ENCODE data around the gene SGMS1. TPM values are rescaled to one million over a fixed set of nuclear protein-coding genes. Genes with fewer than 3 reads are reported as not detected.

Gene SGMS1
- total and polyA plus RNA-seq, 10 donors: 5.9 to 84.3 (median 34.6) TPM

DNA sequence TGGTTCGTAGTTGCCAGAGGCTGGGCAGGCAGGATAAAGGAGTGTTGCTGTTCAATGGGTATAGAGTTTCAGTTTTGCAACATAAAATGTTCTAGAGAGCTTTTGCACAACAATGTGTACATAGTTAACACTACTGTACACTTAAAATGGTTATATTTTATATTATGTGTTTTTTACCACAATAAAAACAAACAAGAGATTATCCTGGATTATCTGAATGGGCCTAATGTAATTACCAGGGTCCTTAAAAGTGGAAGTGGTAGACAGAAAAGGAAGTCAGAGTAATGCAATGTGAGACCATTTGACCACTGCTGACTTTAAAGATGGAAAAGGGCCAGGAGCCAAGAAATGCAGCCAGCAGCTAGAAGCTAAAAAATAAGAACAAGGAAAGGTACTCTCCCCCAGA is 159.7 kb downstream of the SGMS1 start:
- peaks cover 0 to 23% (median 10%) of the 10 kb centered on the region in 6 donors for H3K36me3 ChIP-seq
- H3K9me3 ChIP-seq: no peaks in the 10 kb centered on the region
- 57 to 93% (median 83%) methylated on average over 1 of the region's 1 CpG for WGBS, 5 donors
- no peak for DNase-seq
- no peak overlapping the region for H3K4me3 ChIP-seq
- H3K27me3 ChIP-seq (replicated peaks in 1 of 7): no peaks in the 10 kb centered on the region
- TF ChIP-seq POLR2A (IDR thresholded peaks at IDR 0.05) (no peak), POLR2AphosphoS5 (IDR thresholded peaks at IDR 0.05) (no peak)
- TF ChIP-seq, protein P1, sequence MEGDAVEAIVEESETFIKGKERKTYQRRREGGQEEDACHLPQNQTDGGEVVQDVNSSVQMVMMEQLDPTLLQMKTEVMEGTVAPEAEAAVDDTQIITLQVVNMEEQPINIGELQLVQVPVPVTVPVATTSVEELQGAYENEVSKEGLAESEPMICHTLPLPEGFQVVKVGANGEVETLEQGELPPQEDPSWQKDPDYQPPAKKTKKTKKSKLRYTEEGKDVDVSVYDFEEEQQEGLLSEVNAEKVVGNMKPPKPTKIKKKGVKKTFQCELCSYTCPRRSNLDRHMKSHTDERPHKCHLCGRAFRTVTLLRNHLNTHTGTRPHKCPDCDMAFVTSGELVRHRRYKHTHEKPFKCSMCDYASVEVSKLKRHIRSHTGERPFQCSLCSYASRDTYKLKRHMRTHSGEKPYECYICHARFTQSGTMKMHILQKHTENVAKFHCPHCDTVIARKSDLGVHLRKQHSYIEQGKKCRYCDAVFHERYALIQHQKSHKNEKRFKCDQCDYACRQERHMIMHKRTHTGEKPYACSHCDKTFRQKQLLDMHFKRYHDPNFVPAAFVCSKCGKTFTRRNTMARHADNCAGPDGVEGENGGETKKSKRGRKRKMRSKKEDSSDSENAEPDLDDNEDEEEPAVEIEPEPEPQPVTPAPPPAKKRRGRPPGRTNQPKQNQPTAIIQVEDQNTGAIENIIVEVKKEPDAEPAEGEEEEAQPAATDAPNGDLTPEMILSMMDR (IDR thresholded peaks at IDR 0.05 in 8 of 11, conservative IDR thresholded peaks at IDR 0.05 in 3 of 11): no peak
- H3K27ac ChIP-seq: no peak overlapping the region
- peaks cover 0 to 38% (median 6%) of the 10 kb centered on the region in 6 donors for H3K4me1 ChIP-seq
- intact Hi-C loops (cut with DNase I; ENCODE audit: low total_unique reads): no loop called here

GRCh38 chr10:50461834-50462233 is 161.9 kb downstream of the SGMS1 start:
- no peak overlapping the region for H3K27ac ChIP-seq
- WGBS, 5 donors: 95 to 100% (median 96%) methylated on average over 3 of the region's 3 CpGs
- DNase-seq: no peak
- TF ChIP-seq, protein P1 (IDR thresholded peaks at IDR 0.05 in 8 of 11, conservative IDR thresholded peaks at IDR 0.05 in 3 of 11): no peak
- no peak for TF ChIP-seq POLR2AphosphoS5 (IDR thresholded peaks at IDR 0.05)
- no peak for TF ChIP-seq POLR2A (IDR thresholded peaks at IDR 0.05)
- no peaks in the 10 kb centered on the region for H3K9me3 ChIP-seq
- H3K27me3 ChIP-seq (replicated peaks in 1 of 7): no peaks in the 10 kb centered on the region
- H3K36me3 ChIP-seq: peaks cover 0 to 27% (median 10%) of the 10 kb centered on the region in 6 donors
- intact Hi-C loops (cut with DNase I; ENCODE audit: low total_unique reads): no loop called here
- H3K4me3 ChIP-seq: no peak overlapping the region
- peaks cover 0 to 18% (median 3%) of the 10 kb centered on the region in 6 donors for H3K4me1 ChIP-seq

- Histone ChIP-seq H3K4me3 (no peak overlapping the region), H3K27me3 (replicated peaks in 1 of 7) (no peaks in the 10 kb centered on the region), H3K9me3 (no peaks in the 10 kb centered on the region), H3K36me3 (peaks cover 0 to 29% (median 10%) of the 10 kb centered on the region in 6 donors), H3K27ac (no peak overlapping the region), H3K4me1 (peaks cover 0 to 14% (median 3%) of the 10 kb centered on the region in 6 donors)
- TF ChIP-seq POLR2AphosphoS5 (IDR thresholded peaks at IDR 0.05) (no peak), POLR2A (IDR thresholded peaks at IDR 0.05) (no peak)
- TF ChIP-seq, protein P1 (IDR thresholded peaks at IDR 0.05 in 8 of 11, conservative IDR thresholded peaks at IDR 0.05 in 3 of 11): no peak
- intact Hi-C loops (cut with DNase I; ENCODE audit: low total_unique reads): no loop called here
- no peak for DNase-seq
- WGBS, 5 donors: 97 to 100% (median 97%) methylated on average over 1 of the region's 1 CpG
Observed at GRCh38 chr10:50461123-50461522, 162.6 kb downstream of the SGMS1 start.

- intact Hi-C loops (cut with DNase I; ENCODE audit: low total_unique reads): no loop called here
Observed at GRCh38 chr10:50456719-50457118, 167.0 kb downstream of the SGMS1 start.

More at GRCh38 chr10:50456719-50457118, 167.0 kb downstream of the SGMS1 start:
- Histone ChIP-seq H3K27ac (no peak overlapping the region), H3K4me3 (no peak overlapping the region), H3K36me3 (peaks cover 0 to 23% (median 10%) of the 10 kb centered on the region in 6 donors), H3K9me3 (no peaks in the 10 kb centered on the region), H3K4me1 (peaks cover 0 to 30% (median 7%) of the 10 kb centered on the region in 6 donors), H3K27me3 (replicated peaks in 1 of 7) (no peaks in the 10 kb centered on the region)
- no peak for DNase-seq
- no peak for TF ChIP-seq POLR2A (IDR thresholded peaks at IDR 0.05)
- TF ChIP-seq POLR2AphosphoS5 (IDR thresholded peaks at IDR 0.05): no peak
- TF ChIP-seq, protein P1 (IDR thresholded peaks at IDR 0.05 in 8 of 11, conservative IDR thresholded peaks at IDR 0.05 in 3 of 11): no peak
- WGBS, 5 donors: 79 to 94% (median 86%) methylated on average over 2 of the region's 2 CpGs
